ENCODE data around the gene SORBS2.

- TF ChIP-seq POLR2AphosphoS5 (IDR thresholded peaks at IDR 0.05; ENCODE audit: insufficient read depth in 1 of 2, low read depth in 1 of 2) (no peak), CTCF (IDR thresholded peaks at IDR 0.05) (no peak), POLR2A (IDR thresholded peaks at IDR 0.05) (no peak)
These were observed 27.8 kb upstream of the SORBS2 start for GRCh38 chr4:185839770-185840169.
